CD1c-positive myeloid dendritic cell (primary cell): Measurements from ENCODE around the gene SIRPB2.

Experiments
- DNase-seq: peaks from one replicate; pipeline ENCODE4 v3.0.0-alpha.2; 2016; ENCODE audit errors: extremely low spot score

SIRPB2 gene

DNA sequence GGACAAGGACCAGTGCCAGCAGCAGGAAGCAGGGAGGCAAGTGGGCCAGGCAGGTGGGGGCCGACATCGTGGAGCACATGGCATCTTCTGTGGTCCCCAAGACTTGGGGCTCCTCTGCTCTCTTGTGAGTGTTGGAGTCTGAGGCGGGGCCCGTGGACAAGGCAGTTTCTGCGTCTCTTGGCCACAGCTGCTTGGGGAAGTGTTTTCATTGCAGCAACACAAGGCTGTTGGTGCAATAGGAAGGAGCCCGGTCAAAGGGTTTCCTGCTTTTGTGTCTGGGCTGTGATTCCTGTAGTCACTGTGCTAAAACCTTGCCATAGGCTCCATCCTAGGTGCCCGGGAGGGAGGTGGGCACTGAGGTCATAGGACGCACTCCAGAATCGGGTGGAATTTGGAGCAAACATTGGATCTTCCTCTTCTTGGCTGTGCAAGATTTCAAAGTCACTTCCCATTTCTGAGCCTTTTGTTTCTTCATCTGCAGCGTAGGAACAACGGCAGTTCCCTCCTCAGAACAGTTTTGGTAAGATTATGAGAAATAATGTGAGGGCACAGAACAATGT, at the start of gene SIRPB2:
TSS of gene SIRPB2 (minus strand) at position 140 of the 560 bp plus-strand sequence. CDS start at position 79, 61 bp downstream.
- peak; percentile 93 for DNase-seq

DNA sequence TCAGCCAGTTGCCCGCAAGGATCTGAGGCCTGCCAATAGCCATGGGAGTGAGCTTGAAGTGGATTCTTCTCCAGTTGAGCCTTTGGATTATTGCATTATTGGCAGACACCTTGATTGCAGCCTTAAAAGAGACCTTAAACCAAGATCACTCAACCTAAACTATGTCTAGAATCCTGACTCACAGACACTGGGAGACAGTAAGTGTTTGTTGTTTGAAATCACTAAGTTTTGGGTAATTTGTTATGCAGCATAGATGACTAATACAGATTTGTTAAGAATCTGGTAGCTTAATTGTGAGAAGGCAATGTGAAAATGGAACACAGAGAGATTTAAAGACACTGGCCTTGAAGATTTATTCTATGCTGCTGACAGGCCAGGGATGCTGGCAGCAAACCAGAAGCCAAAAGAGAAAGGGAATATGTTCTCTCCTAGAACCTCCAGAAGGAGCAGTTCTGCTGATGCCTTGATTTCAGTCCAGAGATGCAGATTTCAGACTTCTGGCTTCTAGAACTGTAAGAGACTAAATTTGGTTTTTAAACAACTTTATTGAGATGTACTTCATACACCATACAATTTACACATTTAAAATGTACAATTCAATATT, 48.7 kb upstream of the SIRPB2 start:
- no peak for DNase-seq

DNA sequence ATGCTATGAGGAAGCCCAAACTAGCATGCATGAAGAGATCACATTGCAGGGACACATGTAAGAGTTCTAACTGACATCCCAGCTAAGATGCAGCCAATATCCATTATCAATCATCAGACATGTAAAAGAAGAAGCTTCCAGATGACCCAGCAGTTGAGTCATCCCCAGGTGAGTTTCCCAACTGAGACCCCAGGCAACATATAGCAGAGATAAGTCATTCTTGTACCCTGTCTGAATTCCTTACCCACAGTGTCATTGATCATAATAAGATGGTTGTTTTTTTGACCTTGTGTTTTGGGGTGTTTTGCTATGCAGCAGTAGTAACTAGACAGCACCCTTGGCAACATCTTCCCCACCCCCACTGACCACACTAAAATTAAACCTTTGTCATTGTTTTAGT, 47.4 kb upstream of the SIRPB2 start:
- DNase-seq: no peak

DNA sequence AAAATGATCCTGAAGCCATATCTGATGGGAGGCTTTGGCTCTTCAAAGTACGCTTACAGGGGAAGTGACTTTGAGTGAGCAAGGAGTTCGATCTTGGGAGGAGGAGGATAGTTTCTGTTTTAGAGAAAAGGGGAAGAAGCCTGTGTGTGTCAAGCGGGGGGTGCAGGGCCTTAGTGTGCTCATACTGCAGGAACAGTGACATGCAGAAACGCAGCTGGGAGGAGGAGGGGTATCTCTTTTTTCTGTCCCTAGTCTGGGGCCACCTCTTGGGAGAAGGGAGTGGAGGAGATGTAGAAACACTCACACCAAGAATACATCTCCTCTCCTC, 46.5 kb upstream of the SIRPB2 start:
- peak; percentile 92 for DNase-seq

DNA sequence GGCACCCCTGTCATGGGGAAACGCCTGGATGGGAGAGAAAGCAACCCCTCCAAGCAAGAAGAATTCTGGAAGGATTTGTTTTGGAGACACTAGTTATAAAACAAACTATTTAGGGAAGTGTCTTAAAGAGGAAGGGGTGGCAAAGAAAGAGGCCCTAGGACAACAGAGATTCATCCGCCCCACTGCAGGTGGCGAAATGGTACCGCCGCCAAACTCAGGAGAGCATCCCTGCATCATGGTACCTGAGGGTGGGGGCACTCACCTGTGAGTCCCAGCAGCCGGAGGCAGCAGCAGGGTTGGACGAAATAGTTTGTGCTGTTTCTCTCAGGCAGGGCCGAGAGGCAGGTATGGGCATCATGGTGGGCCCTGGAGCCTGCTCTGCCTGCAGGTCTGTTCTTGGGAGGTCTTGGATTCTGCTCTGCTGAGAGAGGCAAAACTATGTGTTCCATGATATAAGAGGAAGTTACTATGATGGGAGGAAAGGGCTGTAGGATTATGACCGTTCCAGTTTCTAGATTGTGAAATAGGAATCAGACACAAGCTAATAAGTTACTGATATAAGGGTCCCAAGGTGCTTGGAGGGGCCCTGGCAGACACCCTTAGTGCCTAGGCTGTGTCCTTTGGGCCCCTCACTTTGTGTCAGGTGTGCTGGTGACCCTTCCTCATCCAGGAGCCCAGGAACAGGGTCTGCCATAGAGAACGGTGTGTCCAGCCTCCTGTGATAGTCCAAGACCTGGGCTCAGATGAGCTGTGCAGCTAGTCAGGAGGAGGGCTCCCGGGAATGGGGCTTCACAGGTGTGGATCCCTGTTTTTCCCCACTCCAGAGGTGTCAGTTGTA, 45.9 kb upstream of the SIRPB2 start:
- DNase-seq: peak; percentile 71

DNA sequence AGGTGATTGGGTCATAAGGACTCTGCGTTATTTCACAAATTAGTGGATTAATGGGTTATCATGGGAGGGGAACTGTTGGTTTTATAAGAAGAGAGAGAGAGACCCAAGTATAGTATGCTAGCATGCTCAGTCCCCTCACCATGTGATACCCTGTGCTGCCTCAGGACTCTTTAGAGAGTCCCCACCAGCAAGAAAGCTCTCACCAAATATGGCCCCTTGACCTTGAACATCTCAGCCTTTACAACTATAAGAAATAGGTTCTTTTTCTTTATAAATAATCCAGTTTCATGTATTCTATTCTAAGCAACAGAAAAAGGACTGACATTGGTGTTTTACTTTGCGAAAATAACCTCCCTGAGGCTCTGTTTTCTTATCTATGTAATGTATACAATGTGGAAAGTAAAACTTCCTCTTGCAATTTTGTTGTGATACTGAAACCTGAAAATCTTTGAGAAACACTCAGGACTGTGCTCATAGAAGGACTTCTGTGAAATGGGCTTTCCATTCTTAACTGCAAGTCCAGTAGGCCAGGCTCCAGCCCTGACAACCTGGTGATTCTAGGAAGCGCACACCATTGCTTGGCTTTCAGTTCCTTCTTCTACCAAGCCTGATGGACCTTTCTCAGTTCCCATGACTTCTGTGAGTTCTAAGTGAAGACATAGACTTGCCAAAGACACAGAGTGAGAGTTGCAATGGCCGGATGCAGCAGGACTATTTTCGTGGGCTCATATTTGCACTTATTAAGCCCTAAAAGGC, 44.4 kb upstream of the SIRPB2 start:
- peak; percentile 94 for DNase-seq

DNA sequence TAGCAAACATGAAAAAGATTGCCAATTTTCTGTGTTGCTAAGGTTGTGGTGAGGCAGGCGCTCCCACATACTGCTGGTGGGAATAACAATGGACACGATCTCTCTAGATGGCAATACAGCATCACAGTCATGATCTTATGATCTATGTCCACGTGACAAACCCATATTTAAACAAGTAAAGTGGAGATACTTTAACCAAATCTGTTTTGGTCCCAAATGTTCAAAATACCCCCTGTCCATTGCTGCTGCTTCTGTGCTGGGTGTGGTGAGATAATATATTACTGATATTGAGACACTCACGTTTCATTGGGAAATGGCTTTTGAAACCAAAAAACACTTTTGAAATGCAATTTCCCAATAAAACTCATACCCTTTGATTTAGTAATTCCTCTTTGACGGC, 43.3 kb upstream of the SIRPB2 start:
- peak; percentile 72 for DNase-seq

DNA sequence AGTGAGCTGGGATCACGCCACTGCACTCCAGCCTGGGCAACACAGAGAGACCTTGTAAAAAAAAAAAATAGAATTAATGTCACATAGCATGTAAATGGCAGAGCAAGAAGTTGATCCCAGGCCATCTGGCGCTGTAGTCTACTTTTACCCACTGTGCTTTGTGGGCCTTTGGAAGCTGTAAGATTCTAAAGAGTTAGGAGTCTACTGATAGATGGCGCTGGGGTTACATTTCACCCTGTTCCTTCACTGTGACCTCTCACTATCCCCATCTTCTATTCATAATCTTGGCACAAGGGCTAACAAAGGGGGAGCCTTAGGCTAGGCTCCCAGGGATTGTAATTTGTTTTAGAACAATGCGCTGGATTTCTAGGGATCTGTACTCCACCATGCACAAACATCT, 41.8 kb upstream of the SIRPB2 start:
- no peak for DNase-seq

DNA sequence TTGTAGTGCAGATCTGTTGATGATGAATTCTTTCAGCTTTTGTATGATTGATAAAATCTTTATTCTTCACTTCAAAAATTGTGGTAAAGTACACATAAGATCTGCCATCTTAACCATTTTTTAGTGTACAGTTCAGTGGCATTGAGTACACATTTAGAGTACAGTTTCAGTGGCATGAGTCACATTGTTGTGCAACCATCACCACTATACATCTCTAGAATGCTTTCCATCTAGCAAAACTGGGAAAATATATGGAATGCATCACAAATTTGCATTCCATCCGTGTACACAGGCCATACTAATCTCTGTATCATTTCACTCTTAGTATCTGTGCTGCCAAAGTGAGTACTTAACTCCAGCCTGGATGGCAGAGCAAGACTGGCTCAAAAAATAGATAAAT, 37.6 kb upstream of the SIRPB2 start:
- DNase-seq: peak; percentile 35

DNA sequence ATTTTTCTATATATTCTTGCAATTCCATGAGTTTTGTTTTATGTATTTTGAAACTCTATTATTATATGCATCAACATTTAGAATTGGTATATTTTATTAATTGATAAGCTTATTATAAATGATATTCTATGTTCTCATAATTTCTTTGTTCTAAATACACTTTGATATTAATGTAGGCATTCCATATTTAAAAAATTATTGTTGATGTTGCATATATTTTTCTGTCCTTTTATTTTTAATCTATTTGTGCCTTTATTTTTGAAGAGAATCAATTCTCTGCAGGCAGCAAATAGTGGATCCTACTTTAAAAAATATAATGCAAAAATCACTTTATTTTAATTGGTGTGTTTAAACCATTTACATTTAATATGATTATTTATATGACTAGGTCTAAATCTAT, 36.7 kb upstream of the SIRPB2 start:
- no peak for DNase-seq

DNA sequence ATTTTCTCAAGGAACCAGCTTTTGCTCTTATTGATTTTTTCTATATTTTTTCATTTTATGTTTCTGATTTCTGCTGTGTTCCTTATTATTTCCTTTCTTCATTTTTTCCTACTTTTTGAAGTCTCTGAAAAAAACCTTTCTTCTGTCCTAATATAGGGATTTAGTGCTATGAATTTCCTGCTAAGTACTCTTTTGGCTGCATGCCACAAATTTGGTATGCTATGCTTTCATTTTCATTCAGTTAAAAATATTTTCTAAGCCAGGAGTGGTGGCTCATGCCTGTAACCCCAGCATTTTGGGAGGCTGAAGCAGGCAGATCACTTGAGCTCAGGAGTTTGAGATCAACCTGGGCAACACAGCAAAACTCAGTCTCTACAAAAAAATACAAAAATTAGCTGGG, 35.7 kb upstream of the SIRPB2 start:
- DNase-seq: peak; percentile 44

DNA sequence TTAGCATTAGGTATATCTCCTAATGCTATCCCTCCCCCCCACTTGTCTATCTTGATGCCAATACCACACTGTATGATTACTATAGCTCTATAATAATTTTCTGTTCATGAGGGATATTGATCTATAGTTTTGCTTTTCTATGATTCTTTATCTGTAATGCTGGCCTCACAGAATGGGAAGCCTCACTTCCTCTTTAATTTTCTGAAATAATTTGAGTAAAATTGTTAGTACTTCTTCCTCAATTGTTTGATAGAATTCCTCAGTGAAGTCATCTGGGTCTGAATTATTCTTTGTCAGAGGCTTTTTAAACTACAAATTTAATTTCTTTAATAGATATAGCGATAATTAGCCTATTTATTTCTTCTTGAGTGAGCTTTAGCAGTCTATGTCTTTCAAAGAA, 35.1 kb upstream of the SIRPB2 start:
- DNase-seq: peak; percentile 63

DNA sequence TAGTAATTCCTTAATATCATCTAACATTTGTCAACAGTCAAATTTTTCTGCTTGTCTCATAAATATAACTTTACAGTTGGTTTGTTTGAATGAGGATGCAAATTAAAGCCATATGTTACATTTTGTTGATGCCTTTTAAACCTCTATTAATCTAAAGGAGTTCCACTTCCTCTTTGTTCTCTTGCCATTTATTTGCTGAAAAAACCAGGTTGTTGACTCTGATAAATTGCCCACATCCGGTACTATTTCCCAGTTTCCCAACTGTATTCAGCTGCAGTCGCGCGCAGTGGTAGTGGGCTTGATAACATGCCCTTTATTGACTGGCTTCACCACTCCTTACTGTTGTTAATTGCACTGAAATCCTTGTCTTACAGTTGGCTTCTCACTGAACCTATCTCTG, 32.8 kb upstream of the SIRPB2 start:
- peak; percentile 54 for DNase-seq

DNA sequence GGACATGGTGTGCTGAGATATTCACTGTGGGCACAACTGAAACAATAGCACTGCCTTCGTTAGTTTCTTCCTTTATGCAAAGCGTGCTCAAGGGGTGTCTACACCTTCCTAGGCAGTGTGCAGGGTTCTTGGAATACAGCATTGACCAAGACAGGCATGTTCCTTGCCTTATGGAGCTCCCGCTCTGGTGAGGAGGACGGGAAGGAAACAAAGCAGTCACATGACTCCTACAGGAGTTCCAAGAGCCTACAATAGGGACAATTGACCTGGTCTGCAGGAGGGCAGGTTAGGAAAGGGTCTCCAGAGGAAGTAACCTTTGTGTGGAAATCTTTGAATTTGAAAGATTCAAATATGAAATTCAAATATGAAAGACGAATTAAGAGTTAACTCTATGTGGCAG, 25.8 kb upstream of the SIRPB2 start:
- no peak for DNase-seq

DNA sequence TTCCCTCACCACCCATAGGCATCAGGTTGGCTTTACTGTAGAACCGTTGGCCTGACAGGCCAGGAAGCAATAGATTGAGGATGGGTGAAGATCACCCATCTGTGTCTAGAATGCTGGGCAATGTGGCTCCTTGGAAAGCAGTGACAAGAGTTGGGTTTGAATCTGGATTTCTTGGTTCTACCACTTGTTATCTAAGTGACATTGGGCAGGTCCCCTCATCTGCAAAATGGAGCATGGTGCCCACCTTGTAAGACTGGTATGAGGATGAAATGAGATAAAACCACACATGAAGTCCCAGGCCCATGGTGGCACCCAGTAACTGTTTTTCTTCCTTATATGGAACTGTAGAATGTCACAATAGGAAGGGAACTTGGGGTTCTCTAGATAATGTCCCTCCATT, 22.6 kb upstream of the SIRPB2 start:
- no peak for DNase-seq

DNA sequence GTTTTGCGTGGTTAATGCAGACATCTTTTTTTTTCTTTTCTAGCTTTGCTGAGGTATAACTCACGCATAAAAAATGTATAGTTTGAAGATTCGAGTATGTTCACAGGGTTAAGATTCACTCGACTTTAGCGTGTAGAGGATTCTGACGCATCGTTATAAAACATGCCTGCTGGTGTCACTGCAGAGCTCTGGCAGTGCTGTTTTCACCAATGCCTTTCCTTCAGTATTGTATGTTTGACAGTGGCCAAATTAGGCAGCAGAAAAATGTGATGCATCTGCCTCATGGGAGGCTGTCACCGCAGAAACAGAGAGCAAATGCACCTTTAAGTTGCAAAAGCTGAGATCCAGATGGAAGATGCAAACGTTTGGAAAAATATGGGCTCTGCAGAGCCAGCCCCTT, 18.0 kb upstream of the SIRPB2 start:
- DNase-seq: peak; percentile 55

DNA sequence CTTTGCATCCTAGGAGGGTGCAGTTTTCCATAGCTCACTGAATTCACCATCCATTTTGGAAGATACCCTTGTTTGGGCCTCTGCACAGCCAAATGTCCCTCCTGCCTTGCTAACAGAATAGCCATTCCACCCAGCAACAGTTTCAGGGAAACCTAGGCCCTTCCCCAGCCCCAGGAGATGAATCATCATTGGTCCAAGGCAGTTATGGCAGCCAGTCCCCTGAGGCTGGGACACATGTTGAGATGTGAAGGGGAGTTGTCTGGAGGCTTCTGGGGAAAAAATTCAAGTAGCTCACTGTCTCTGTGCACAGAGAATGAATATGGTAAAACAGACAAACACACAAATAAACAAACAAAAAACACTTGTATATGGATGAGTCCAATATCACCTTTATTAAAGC, 17.4 kb upstream of the SIRPB2 start:
- DNase-seq: no peak

DNA sequence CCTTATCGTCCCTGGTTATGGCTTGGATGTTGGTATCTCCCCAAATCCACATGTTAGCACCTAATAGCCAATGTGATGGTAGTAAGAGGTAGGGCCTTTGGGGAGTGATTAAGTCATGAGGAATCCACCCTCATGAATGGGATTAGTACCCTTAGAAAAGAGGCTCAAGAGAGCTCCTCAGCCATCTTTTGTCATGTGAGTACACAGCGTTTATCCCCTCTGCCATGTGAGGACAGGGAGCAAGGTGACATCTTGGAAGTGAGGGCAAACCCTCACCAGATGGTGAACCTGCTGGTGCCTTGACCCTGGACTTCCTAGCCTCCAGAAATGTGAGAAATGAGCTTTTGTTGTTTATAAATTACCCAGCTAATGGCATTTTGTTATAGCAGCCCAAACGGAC, 16.1 kb upstream of the SIRPB2 start:
- DNase-seq: no peak

DNA sequence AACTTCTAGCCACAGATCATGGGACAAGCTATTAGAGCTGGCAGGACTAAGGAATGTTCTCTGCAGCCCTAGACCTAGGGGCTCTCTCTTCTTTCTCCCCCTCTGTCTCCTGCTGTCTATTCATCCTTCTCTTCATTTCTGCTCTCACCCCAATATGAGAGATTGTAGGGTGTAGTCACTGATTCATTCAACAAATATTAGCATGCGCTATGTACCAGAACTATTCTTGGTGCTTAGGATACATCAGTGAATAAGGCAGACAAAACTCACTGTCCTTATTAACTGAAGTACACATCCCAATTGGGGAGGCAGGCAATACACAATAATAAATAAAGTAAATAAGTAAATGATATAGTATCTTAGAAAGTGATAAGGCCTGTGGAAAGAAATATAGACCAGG, 14.7 kb upstream of the SIRPB2 start:
- DNase-seq: no peak

DNA sequence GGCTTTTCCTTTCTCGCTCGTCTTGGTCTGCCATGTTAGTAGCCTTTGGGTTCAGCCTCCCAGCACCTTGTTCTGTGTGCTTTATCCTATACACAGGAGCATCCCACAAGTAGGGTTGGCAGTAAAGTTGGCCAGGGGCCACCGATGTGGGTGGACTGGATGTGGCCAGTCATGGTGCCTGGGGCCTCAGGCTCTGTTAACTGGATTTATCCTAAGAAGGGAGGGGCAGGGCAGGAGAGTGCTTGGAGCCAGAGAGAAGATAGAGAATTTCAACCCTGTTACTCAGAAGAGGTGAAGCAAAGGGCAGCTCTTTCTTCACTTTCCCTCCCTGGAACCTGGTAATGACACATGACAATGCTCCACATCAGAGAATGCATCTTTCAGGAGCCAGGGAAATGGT, 14.1 kb upstream of the SIRPB2 start:
- no peak for DNase-seq

DNA sequence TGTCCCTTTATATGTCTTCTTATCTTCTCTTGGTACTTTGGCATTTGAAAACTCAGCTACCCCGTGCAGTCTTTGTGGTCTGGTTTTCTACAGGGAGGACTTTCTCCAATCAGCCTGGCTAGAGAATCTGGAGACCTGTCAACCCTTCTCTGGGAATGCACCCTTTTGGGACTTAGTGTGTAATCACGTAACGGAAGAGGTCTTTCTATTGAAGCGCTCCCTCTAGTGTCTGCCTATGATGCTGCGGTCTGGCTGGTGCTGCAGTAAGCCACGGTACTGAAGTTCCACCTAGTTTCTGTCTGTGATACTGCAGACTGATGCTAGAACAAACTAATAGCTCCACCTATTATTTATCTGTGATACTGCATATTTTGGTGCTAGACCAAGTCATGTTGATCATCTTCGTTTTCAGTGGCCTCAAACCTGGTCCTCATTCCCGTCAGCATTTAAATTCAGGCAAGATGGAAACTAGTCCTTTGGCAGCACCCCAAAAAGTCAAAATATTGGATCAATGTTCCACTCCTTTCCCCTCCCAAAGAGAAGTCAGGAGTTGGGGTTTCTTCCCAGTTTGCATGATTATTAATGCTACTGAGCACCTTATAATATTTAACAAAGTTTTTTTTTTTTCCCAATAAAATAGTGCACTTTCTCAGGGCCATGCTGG, 12.5 kb upstream of the SIRPB2 start:
- DNase-seq: peak; percentile 92

DNA sequence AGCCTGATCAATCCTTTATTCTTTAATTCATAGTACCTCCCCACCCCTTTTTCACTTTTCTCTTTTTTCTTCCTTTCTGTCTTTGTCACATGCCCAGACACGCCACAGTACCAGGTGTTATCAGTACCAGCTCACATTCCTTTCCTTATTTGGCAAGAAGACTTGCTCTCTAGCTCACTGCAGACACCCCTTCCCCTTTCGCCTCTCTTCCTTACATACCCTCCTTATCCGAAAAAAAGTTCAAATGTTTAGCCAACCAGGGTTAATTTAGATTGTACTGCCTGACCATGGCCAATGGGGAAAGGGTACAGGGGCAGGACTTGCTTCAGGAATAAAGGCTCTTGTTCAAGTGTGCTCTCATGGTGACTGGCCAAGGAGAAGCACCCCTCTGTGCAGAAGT, 9.3 kb upstream of the SIRPB2 start:
- DNase-seq: no peak
